Suppressor macrophage (primary cell): Measurements from ENCODE around the gene C14orf132.

Experiments used
- DNase-seq, 4 experiments: peaks; one replicate each; pipeline ENCODE4 v3.0.0-alpha.2; 2020 to 2022

The C14orf132 gene

GRCh38 chr14:96121660-96122395 lies 82.7 kb downstream of the C14orf132 start:
- no peak for DNase-seq

GRCh38 chr14:96122496-96122895 lies 83.3 kb downstream of the C14orf132 start:
- DNase-seq: no peak

GRCh38 chr14:96125536-96125935 lies 86.4 kb downstream of the C14orf132 start:
- no peak for DNase-seq

GRCh38 chr14:96126339-96126782 lies 87.2 kb downstream of the C14orf132 start:
- DNase-seq: peak in 1 of 4 experiments; percentile 11

GRCh38 chr14:96126783-96127271 lies 87.7 kb downstream of the C14orf132 start:
- no peak for DNase-seq

- no peak for DNase-seq
These were observed 90.1 kb downstream of the C14orf132 start for GRCh38 chr14:96129128-96129736.

GRCh38 chr14:96130391-96130790 lies 91.2 kb downstream of the C14orf132 start:
- no peak for DNase-seq

GRCh38 chr14:96130854-96131253 lies 91.7 kb downstream of the C14orf132 start:
- peak in 1 of 4 experiments; percentile 3 for DNase-seq

GRCh38 chr14:96131836-96132235 lies 92.7 kb downstream of the C14orf132 start:
- no peak for DNase-seq

GRCh38 chr14:96134508-96134907 lies 95.3 kb downstream of the C14orf132 start:
- DNase-seq: no peak

GRCh38 chr14:96135285-96135684 lies 96.1 kb downstream of the C14orf132 start:
- DNase-seq: no peak

- no peak for DNase-seq
These were observed 97.3 kb downstream of the C14orf132 start for GRCh38 chr14:96136371-96137005.

GRCh38 chr14:96138241-96138640 lies 99.1 kb downstream of the C14orf132 start:
- DNase-seq: no peak

GRCh38 chr14:96139169-96139568 lies 100.0 kb downstream of the C14orf132 start:
- no peak for DNase-seq

GRCh38 chr14:96139879-96140278 lies 100.7 kb downstream of the C14orf132 start:
- no peak for DNase-seq

- DNase-seq: no peak
These were observed 101.8 kb downstream of the C14orf132 start for GRCh38 chr14:96140952-96141351.
